ENCODE data around the gene CDH22.

Gene CDH22

DNA sequence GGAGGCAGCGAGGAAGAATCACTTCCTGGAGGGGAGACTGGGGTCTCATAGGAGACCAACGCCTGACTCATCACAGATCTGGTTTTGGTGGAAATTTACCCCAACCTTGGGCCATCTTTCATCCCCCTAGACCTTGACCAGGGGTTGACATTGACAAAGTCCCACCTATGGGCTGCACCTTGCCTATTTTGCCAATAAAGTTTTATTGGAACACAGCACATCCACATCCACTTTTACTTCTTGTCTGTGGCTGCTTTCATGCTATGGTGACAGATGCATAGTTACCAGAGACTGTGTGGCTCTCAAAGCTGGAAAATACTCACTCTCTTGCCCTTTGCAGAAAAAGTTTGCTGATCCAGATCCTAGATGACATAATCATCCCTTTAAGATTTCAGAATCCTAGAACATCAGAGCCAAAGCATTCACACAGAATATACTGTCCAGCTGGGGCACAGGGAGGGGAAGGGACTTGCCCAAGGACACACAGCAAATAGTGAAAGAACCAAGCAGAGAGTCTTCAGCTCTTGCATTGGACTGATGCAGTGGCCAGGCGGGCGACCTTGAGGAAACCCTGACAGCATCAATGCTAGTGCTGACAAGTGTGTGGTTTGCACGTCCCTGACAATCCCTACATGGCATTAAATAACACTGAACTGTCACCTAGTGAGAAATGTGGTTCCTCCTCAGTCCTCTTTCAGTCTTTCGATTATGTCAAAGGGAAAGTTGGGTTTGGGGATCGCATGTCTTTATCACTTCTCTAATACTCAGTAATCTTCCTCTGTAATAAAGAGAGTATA is 149.0 kb downstream of the CDH22 start:
- no peak for DNase-seq

- no peak for DNase-seq
Observed at GRCh38 chr20:46158476-46158987, 149.8 kb downstream of the CDH22 start.

DNA sequence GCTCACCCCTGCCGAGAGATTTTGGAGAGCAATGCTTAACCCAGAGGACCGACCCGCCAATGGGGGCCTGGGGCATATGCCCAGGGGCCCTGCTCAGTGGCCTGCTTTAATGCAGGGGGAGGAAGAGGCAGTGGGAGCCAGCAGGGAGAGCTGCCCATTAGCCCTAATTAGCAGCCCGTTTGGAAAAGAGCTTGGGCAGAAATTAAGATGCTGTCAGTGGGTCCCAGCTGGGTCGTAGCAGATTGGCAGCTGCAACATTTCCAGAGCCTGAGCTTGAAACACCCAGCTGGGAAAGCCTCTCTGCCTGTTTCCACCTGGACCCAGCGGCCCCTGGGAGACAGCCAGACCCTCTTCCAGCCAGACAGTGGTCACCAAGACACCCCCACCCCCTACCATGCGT is 150.7 kb downstream of the CDH22 start:
- peak; percentile 56 for DNase-seq

DNA sequence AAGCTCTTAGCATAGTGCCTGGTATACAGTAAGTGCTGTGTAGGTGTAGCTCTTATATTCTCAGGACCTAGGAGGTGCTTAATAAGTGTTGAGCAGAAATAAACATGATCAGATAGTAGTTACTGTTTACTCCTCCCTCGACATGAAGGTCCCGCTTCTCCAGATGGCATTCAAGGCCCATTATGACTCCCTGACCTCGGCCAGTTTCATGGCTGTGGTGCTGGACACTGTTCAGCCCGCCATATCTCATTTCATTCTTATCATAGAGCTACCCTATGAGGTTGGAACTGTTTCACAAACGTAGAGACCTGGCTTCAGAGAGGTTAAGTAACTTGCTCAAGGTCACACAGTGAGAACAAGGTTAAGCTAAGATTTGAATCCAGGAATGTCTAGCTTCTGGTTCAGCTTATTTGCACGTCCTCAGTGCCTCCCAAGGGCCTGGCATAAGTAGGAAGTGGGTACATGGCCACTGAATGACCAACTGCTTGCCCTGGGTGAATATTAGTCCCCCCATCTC is 151.2 kb downstream of the CDH22 start:
- no peak for DNase-seq

DNA sequence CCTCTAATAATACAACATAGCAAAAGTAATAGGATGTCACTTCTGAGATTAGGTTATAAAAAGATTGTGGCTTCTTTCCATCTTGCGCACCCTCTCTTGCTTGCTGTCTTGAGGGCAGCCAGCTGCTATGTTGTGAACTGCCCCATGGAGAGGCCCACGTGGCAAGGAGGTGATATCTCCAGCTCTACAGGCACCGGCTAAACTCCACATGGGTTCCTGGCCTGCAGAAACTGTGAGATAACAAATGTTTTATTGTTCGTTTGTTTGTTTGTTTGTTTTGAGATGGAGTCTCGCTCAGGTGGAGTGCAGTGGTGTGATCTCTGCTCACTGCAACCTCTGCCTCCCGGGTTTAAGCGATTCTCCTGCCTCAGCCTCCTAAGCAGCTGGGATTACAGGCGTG is 152.2 kb downstream of the CDH22 start:
- no peak for DNase-seq

DNA sequence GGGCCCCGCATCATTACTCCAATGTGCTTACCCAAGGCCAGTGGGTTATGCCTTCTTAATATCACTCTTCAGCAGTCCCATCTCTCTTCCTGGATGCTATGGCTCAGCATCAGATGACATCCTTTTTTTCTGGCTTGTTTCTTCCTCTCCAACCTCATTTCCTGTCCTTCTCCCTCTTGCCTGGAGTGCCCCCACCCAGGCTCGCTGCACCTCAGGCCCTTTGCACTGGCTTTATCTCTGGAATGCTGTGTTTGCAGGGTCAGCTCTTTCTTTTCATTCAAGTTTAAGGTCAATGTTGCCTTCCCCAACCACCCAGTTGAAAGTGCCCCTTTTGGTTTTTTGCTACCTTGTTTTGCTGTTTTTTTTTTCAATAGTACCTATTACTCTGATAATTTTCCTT is 153.5 kb downstream of the CDH22 start:
- no peak for DNase-seq

DNA sequence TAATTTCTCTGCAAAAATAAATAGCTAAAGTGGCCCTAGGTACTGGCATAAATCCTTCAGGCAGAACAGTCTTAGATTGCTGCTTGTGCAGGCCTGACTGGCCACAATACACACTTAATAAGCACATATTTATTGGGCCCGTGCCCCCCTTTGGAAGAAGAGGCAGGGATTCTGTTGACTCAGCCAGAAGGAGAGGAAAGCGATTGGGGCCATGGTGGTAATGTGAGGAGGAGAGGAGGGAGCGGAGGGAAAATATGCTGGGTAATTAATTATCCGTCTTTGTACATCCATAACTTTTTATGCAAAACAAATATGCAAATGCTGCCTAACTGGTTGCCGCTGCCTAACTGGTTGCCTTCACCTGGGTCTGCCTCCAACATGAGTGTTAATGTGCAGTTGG is 154.0 kb downstream of the CDH22 start:
- DNase-seq, result no peak

- no peak for DNase-seq
Observed at GRCh38 chr20:46152824-46153586, 155.3 kb downstream of the CDH22 start.

DNA sequence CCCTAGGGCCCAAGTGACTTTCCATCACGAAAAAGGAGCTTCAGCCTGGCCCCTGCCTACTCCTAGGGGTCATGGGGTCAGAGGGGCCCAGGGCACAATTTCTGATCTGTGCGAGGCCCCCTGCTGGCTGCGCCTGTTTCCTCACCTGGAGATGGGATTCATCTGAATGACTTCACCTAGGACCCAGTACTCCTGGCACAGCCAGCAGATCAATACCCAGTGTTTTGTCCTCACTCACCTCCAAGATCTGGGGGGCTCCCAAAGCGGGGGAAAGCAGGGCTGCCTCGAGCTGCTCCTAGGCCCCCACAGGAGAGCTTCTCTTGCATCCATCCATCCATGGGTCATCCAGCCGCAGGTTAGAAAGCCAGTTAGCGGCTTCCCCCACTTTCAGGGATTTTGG is 156.4 kb downstream of the CDH22 start:
- no peak for DNase-seq

- no peak for DNase-seq
Observed at GRCh38 chr20:46150943-46151342, 157.4 kb downstream of the CDH22 start.

DNA sequence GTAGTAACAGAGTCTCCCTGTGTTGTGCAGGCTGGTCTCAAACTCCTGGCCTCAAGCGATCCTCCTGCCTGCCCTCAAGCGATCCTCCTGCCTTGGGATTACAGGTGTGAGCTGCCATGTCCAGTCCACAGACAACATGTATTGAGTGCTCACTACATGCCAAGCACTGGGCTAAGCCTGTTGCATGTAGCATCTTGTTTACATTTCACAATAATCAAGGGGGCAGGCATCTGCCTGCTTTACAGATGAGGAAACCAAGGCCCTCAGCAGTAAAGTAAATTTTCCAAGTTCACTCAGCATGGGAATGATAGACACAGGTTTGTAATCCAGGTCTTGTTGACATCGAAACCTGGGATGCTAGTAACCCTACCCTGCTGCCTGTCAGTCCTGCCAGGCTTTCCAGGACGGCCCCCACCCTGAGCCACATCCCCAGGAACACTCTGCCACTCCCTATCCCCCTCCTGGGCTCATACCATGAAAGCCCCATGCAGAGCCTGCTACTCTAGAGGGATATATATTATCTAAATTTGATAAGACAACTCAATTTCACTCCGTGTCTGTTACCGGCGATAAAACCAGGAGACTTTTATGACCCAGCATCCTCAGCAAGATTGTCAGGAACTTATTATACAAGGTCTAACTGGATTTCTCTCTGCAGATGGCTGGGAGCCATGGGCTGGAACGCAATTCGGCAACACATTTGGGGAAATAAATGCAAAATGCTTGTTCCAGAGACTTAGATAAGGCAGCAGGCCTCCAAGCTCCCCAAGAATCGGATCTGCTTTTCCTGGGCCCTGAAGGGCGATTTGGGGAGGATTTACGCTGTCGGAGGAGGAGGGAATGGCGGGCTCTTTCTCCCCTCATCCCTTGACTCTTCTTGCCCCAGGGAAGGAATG is 159.7 kb downstream of the CDH22 start:
- DNase-seq, result no peak

DNA sequence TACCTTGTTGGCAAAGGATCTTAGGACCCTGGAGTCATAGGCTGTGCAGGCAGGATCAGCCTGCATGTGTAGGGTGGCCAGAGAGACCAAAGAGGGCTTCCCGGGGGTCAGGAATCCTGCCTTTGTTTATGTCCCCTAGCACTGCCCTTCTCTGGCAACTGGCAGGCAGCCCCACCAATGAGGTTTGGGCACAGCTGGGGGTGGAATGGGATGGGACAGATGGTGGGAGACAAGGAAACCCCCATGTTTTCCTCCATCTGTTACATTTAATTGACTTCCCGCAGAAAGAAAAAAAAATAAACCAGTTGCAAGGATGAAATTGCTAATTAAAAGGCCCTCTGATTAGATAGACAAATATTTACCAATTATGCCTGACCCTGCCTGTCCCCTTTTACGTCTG is 162.6 kb downstream of the CDH22 start:
- DNase-seq, result peak; percentile 98

GRCh38 chr20:46144432-46145025 is 163.8 kb downstream of the CDH22 start:
- DNase-seq, result no peak

DNA sequence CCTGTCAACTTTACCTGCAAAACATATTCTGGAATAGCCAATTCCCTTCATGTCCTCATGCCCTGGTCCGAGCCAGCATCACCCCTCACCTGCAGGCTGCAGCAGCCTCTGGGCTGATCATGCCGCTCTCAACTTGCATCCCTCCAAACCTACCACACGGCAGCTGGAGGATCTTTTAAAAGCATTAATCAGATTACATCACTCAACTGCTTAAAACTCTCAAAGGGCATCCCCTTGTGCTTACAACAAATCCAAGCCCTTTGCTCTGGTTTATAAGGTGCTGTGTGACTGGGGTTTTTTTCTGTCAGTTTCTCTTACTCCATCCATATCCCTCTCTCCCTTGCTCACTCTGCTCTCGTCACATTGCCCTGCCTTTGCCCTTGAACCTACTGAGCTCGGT is 166.2 kb downstream of the CDH22 start:
- peak; percentile 69 for DNase-seq

DNA sequence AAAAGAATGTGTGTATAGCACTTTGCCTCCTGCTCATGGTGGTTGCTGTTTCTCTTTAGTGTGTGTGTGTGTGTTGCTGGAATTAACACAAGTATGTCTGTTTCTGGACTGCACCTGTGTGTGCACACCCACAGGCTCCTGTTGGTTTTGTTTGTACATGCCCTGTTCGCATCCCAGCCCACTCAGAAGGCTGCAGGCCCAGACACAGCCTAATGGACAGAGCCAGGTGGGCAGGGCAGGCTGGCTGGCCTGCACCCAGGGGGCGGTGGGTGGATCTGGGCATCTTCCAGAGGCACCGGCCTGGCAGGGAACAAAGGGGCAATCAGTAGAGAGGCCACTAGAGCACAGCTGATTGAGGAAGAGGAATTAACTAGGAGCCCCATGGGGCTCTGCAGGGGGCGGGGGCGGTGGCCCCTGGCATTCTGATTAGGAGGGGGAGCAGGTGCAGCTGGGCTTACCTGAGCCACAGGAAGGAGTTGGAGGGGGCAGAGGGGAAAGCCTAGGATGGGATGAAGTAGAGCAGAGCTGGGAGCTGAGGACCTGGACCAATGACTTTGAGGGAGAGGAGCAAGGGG is 168.3 kb downstream of the CDH22 start:
- peak; percentile 82 for DNase-seq

GRCh38 chr20:46139266-46139889 is 168.9 kb downstream of the CDH22 start:
- no peak for DNase-seq

DNA sequence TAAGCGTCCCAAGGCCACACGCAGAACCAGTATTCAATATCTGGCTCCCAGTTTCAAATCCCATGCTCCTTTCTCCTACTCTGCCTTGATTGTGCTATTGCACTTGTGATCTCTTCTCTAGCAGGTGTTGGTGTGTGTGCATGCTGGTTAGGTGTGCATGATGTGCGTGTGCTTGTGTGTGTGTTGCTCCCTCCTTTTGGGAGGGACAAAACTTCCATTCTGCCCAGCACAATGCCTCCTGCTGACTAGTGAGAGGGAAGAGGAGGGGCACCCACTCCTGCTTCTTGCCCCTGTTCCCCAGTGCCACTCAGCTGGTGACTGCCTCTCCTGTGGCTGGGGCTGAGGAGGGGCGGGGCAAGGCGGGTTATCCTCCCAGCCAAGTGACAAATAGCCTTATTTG is 170.5 kb downstream of the CDH22 start:
- no peak for DNase-seq

DNA sequence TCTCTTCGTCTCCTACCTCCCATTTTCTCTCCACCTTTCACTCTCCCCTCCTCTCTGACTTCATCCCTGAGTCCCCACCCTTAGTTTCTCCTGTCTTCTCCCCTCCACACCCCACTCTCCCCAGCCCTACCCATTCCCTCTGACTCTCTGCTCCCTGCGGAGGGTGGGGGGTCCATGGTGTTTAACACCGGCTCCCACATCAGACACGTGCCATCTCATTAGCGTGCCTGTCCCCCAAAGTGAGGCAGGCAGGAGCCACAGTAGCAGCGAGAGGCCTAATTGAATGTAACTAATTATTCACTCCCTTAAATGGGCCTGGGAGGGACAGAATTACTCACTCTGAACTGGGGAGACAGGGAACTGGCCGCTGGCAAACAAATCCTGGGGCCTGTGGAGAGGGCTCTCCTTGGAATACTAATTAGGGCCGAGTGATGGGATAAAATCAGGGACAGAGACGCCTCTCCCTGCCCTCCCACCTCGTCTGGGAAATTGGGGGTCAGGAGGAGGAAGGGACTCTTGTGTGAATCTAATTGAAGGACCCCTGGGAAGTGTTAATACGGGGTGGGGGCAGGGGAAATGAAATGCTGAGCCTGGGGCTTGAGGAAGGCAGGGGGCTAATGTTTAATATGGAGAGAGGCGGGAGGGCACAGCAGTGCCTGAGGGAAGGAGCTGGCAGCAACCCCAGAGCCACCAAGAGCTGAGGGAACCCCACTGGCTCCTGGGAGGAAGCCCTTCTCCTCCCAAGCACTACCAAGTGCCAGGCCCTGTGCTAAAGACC is 172.3 kb downstream of the CDH22 start:
- DNase-seq, result no peak

DNA sequence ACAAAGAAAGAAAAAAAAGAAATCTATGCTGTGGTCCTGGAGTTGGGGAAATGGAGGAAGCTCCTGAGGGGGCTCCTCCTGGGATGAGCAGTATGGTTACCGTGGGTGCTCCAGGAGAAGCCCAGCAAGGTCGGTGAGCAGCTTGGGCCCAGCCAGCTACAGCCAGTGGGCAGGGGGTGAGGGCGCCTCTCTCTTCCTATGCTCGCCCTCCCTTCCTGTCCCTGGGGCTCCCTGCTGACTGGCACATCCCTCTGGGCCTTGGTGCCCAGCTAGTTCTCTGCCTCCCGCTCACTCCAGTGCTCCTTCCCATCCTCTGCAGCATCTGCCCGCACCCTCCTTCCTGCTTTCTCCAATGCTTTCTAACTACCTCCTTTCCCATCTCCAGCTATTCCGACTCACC is 173.6 kb downstream of the CDH22 start:
- DNase-seq, result no peak

DNA sequence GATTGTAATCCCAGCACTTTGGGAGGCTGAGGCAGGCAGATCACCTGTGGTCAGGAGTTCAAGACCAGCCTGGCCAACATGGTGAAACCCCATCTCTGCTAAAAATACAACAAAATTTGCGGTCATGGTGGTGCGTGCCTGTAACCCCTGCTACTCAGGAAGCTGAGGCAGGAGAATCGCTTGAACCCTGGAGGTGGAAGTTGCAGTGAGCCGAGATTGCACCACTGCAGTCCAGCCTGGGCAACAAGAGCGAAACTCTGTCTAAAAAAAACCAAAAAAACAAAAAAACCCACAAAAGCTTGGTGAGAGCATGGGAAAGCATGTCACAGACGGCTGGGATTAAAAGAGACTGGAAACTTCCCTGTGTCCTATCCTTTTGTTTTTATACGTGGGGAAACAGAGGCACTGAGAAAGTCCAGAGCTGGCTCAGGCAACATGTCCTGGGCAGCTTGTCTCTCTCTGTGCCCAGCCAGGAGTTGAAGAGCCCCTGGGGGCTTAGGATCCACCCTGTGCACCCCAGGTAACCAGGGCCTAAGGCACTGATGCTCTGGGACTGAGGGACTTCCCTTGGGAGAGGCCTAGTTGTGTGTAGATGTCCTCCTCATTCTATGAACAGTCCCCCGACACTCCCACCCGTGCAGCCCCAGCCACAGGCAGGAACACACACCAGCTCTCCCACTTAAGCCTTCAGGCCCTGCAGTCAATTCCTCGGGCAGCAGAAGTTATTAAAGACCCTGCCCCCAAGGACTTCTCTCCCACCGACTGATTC is 174.2 kb downstream of the CDH22 start:
- no peak for DNase-seq

Data from NCI-H2171 treated with DMSO at 0.1 percent for 48 hours (cell line).